Measurements from ENCODE around the gene POLK. TPM values are rescaled to one million over a fixed set of nuclear protein-coding genes. Genes with fewer than 3 reads are reported as not detected.
A peak's percentile ranks its signal among the peaks of the same experiment; 100 is the strongest.
"Not testable (repeated sequence)": the region's sequence is repeated elsewhere in the genome, so short reads cannot be mapped to it uniquely, and the experiment has no call there.

The POLK gene
- total RNA-seq, 1 donor = 54.2 TPM

GRCh38 chr5:75553358-75553757 is 41.7 kb downstream of the POLK start:
- H3K4me3 ChIP-seq (ENCODE audit: low read depth, low read length) = no peak overlapping the region
- TF ChIP-seq CTCF (IDR thresholded peaks at IDR 0.05; ENCODE audit: insufficient read depth, low read length) = no peak
- no peak for DNase-seq (ENCODE audit: low read depth)

- DNase-seq (ENCODE audit: low read depth) = peak; percentile 7
- no peak overlapping the region for H3K4me3 ChIP-seq (ENCODE audit: low read depth, low read length)
- TF ChIP-seq CTCF (IDR thresholded peaks at IDR 0.05; ENCODE audit: insufficient read depth, low read length) = no peak
Measured at GRCh38 chr5:75558221-75558620, 46.5 kb downstream of the POLK start.

- no peak overlapping the region for H3K4me3 ChIP-seq (ENCODE audit: low read depth, low read length)
- DNase-seq (ENCODE audit: low read depth) = peak; percentile 82
- no peak for TF ChIP-seq CTCF (IDR thresholded peaks at IDR 0.05; ENCODE audit: insufficient read depth, low read length)
Measured at GRCh38 chr5:75558981-75559632, 47.4 kb downstream of the POLK start.

GRCh38 chr5:75560655-75561054 is 49.0 kb downstream of the POLK start:
- DNase-seq (ENCODE audit: low read depth); H3K4me3 ChIP-seq (ENCODE audit: low read depth, low read length): not testable (repeated sequence)

GRCh38 chr5:75565991-75566709 is 54.5 kb downstream of the POLK start:
- H3K4me3 ChIP-seq (ENCODE audit: low read depth, low read length) = peak overlapping the region; percentile 31
- DNase-seq (ENCODE audit: low read depth) = peak; percentile 91

- peak; percentile 97 for DNase-seq (ENCODE audit: low read depth)
- peak overlapping the region; percentile 31 for H3K4me3 ChIP-seq (ENCODE audit: low read depth, low read length)
- TF ChIP-seq CTCF (IDR thresholded peaks at IDR 0.05; ENCODE audit: insufficient read depth, low read length) = no peak
Measured at GRCh38 chr5:75566710-75567309, 55.1 kb downstream of the POLK start.

GRCh38 chr5:75567710-75568109 is 56.0 kb downstream of the POLK start:
- TF ChIP-seq CTCF (IDR thresholded peaks at IDR 0.05; ENCODE audit: insufficient read depth, low read length) = no peak
- peak overlapping the region; percentile 3 for H3K4me3 ChIP-seq (ENCODE audit: low read depth, low read length)
- DNase-seq (ENCODE audit: low read depth) = peak; percentile 41

Measured in fibroblast of the aortic adventitia (primary cell).